Kidney epithelial cell (primary cell): ENCODE results near the gene ZNF396. TPM values are rescaled to one million over a fixed set of nuclear protein-coding genes. Genes with fewer than 3 reads are reported as not detected.

Experiments
- DNase-seq: peaks from one replicate; pipeline ENCODE4 v3.0.0-alpha.2; 2010; ENCODE audit warnings: low read depth
- H3K27me3 ChIP-seq: 2 replicates; pipeline ENCODE4 v1.6.0; 2011; ENCODE audit warnings: low read length; ENCODE audit not compliant: control insufficient read depth, insufficient read depth
- H3K36me3 ChIP-seq: 2 replicates; pipeline ENCODE4 v1.5.1; 2011; ENCODE audit warnings: low read length; ENCODE audit not compliant: control insufficient read depth, insufficient read depth
- H3K4me3 ChIP-seq: 2 replicates; pipeline ENCODE4 v1.5.1; 2011; ENCODE audit warnings: low read depth, mild to moderate bottlenecking, control low read depth, low read length
- CTCF ChIP-seq: IDR thresholded peaks from 2 replicates; pipeline ENCODE4 v1.5.1; 2011; ENCODE audit warnings: mild to moderate bottlenecking, moderate library complexity, low read length, control low read depth, inconsistent platforms; ENCODE audit not compliant: insufficient read depth, poor library complexity, severe bottlenecking
- total RNA-seq: library from RNA; depleted of rRNA; stranded (reverse); fragments of >200 nt; gene quantifications from 2 replicates; pipeline ENCODE4 v1.2.3, GENCODE V29; 2015

Gene ZNF396
- total RNA-seq, 1 donor from 2014 or later = 2.0 TPM

GRCh38 chr18:35371412-35372195 lies 5.5 kb downstream of the ZNF396 start:
- no peak for DNase-seq
- peaks cover 2% of the 10 kb centered on the region for H3K27me3 ChIP-seq
- no peak for TF ChIP-seq CTCF
- H3K36me3 ChIP-seq = no peaks in the 10 kb centered on the region
- no peak overlapping the region for H3K4me3 ChIP-seq

GRCh38 chr18:35369126-35369525 lies 8.0 kb downstream of the ZNF396 start:
- H3K36me3 ChIP-seq = no peaks in the 10 kb centered on the region
- TF ChIP-seq CTCF = no peak
- no peak for DNase-seq
- no peaks in the 10 kb centered on the region for H3K27me3 ChIP-seq
- no peak overlapping the region for H3K4me3 ChIP-seq

- no peak overlapping the region for H3K4me3 ChIP-seq
- no peak for DNase-seq
- TF ChIP-seq CTCF = no peak
- no peaks in the 10 kb centered on the region for H3K36me3 ChIP-seq
- H3K27me3 ChIP-seq = no peaks in the 10 kb centered on the region
These were observed 8.5 kb downstream of the ZNF396 start for GRCh38 chr18:35368595-35368994.

- H3K4me3 ChIP-seq = no peak overlapping the region
- H3K36me3 ChIP-seq = no peaks in the 10 kb centered on the region
- no peaks in the 10 kb centered on the region for H3K27me3 ChIP-seq
- TF ChIP-seq CTCF = no peak
- no peak for DNase-seq
These were observed 14.6 kb downstream of the ZNF396 start for GRCh38 chr18:35362531-35362930.

GRCh38 chr18:35361570-35362321 lies 15.4 kb downstream of the ZNF396 start:
- no peaks in the 10 kb centered on the region for H3K27me3 ChIP-seq
- TF ChIP-seq CTCF = no peak
- H3K4me3 ChIP-seq = no peak overlapping the region
- no peaks in the 10 kb centered on the region for H3K36me3 ChIP-seq
- no peak for DNase-seq

GRCh38 chr18:35355140-35355618 lies 22.0 kb downstream of the ZNF396 start:
- H3K27me3 ChIP-seq = no peaks in the 10 kb centered on the region
- no peaks in the 10 kb centered on the region for H3K36me3 ChIP-seq
- H3K4me3 ChIP-seq = no peak overlapping the region
- DNase-seq = peak; percentile 49
- peak; percentile 76 for TF ChIP-seq CTCF
